ENCODE measurements around the gene TPSAB1. TPM values are rescaled to one million over a fixed set of nuclear protein-coding genes. Genes with fewer than 3 reads are reported as not detected.
"Not testable (repeated sequence)": the region's sequence is repeated elsewhere in the genome, so short reads cannot be mapped to it uniquely, and the experiment has no call there.

Gene TPSAB1
- polyA plus RNA-seq, 1 experiment = not detected

DNA sequence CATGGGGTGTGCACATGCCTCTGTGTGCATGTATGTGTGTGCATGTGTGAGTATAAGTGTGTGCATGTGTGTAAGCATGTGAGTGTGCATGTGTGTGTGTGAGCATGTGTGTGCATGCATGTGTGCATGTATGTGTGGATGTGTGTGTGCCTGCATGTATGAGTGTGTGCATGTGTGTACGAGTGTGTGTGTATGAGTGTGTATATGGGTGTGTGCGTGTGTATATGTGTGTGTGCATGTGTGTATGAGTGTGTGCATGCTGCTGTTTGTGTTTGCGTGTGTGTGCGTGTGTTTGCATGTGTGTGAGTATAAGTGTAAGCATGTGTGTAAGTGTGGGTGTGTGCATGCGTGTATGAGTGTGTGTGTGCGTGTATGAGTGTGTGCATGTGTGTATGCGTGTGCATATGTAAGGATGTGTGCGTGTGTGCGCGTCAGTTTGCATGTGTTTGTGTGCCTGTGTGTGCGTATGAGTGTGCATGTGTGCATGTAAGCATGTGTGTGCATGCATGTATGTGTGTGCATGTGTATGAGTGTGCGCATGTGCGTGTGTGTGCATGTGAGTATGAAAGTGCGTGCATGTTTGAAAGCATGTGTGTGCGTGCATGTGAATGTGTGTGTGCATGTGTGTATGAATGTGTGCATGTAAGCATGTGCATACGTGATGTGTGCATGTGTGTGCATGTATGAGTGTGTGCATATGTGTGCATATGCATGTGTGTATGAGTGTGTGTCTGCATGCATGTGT, 24.0 kb downstream of the TPSAB1 start:
- Histone ChIP-seq H3K27me3 (ENCODE audit: control insufficient read depth, insufficient read depth, low read length) (peaks cover 15% of the 10 kb centered on the region), H3K4me3 (ENCODE audit: low read depth, low read length) (no peak overlapping the region), H3K36me3 (ENCODE audit: control insufficient read depth, insufficient read depth, low read length) (no peaks in the 10 kb centered on the region)
- POLR2A ChIA-PET = no interaction called here
- no peak for DNase-seq (ENCODE audit: low read depth)
- TF ChIP-seq CTCF (IDR thresholded peaks at IDR 0.05; ENCODE audit: insufficient read depth, low read depth, low read length) = no peak
- CTCF ChIA-PET = no interaction called here

- ChIA-PET POLR2A (no interaction called here), CTCF (no interaction called here)
- H3K27me3 ChIP-seq (ENCODE audit: control insufficient read depth, insufficient read depth, low read length) = peaks cover 11% of the 10 kb centered on the region
Observed at GRCh38 chr16:1265090-1265630, 24.7 kb downstream of the TPSAB1 start.

DNA sequence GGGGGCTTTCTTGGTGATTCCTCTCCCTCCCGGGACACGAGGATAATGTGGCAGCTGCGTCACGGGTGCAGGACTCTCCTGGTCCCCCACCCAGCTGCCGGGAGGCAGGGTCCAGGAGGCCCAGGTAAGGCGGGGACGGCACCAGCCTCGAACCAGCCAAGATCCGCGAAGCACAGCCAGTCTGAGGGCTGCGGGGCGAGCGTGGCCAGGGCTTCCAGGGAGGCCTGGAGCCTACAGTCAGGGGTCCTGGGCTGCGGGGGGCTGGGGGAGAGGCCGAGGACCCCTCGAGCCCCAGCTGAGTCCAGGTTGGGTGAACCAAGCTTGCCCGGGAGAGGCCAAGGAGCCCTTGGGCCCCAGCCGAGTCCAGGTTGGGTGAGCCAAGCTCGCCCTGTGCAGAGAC, 25.3 kb downstream of the TPSAB1 start:
- POLR2A ChIA-PET = no interaction called here
- no peak for TF ChIP-seq CTCF (IDR thresholded peaks at IDR 0.05; ENCODE audit: insufficient read depth, low read depth, low read length)
- CTCF ChIA-PET = no interaction called here
- no peak overlapping the region for H3K4me3 ChIP-seq (ENCODE audit: low read depth, low read length)
- DNase-seq (ENCODE audit: low read depth) = no peak
- H3K27me3 ChIP-seq (ENCODE audit: control insufficient read depth, insufficient read depth, low read length) = peaks cover 7% of the 10 kb centered on the region
- H3K36me3 ChIP-seq (ENCODE audit: control insufficient read depth, insufficient read depth, low read length) = no peaks in the 10 kb centered on the region

More at GRCh38 chr16:1265090-1265630, 24.7 kb downstream of the TPSAB1 start:
- DNase-seq (ENCODE audit: low read depth) = no peak
- H3K36me3 ChIP-seq (ENCODE audit: control insufficient read depth, insufficient read depth, low read length) = no peaks in the 10 kb centered on the region
- no peak overlapping the region for H3K4me3 ChIP-seq (ENCODE audit: low read depth, low read length)
- no peak for TF ChIP-seq CTCF (IDR thresholded peaks at IDR 0.05; ENCODE audit: insufficient read depth, low read depth, low read length)

DNA sequence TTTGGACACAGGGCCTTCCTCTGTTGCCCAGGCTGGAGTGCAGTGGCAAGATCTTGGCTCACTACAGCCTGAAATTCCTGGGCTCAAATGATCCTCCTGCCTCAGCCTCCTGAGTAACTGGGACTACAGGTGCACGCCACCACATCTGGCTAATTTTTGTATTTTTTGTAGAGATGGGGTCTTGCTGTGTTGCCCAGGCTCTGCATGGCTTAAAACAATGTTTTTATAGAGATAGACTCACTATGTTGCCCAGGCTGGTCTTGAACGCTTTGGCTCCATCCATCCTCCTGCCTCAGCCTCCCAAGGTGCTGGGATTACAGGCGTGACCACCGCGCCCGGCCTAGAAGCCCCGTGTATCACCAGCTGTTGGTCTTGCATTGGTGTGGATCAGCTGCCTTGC, 28.9 kb downstream of the TPSAB1 start:
- ChIA-PET CTCF (interaction anchor here (2.8 kb wide), 1 partner anchor 32 kb away, joined by 6 read pairs; no protein-coding TSS in a partner anchor), POLR2A (interaction anchor here (0.6 kb wide), 1 partner anchor 19 kb away, joined by 4 read pairs; no protein-coding TSS in a partner anchor)
- DNase-seq (ENCODE audit: low read depth); H3K4me3 ChIP-seq (ENCODE audit: low read depth, low read length); H3K27me3 ChIP-seq (ENCODE audit: control insufficient read depth, insufficient read depth, low read length); H3K36me3 ChIP-seq (ENCODE audit: control insufficient read depth, insufficient read depth, low read length): not testable (repeated sequence)

- ChIA-PET CTCF (interaction anchor here (0.7 to 2.8 kb wide), 2 partner anchors 30 to 149 kb away, joined by 3 to 6 read pairs; no protein-coding TSS in a partner anchor), POLR2A (no interaction called here)
- Histone ChIP-seq H3K36me3 (ENCODE audit: control insufficient read depth, insufficient read depth, low read length) (no peaks in the 10 kb centered on the region), H3K27me3 (ENCODE audit: control insufficient read depth, insufficient read depth, low read length) (no peaks in the 10 kb centered on the region; the same call in 1 of the 2 replicates), H3K4me3 (ENCODE audit: low read depth, low read length) (no peak overlapping the region)
- no peak for TF ChIP-seq CTCF (IDR thresholded peaks at IDR 0.05; ENCODE audit: insufficient read depth, low read depth, low read length)
- DNase-seq (ENCODE audit: low read depth) = no peak
Observed at GRCh38 chr16:1271380-1271723, 30.8 kb downstream of the TPSAB1 start.

DNA sequence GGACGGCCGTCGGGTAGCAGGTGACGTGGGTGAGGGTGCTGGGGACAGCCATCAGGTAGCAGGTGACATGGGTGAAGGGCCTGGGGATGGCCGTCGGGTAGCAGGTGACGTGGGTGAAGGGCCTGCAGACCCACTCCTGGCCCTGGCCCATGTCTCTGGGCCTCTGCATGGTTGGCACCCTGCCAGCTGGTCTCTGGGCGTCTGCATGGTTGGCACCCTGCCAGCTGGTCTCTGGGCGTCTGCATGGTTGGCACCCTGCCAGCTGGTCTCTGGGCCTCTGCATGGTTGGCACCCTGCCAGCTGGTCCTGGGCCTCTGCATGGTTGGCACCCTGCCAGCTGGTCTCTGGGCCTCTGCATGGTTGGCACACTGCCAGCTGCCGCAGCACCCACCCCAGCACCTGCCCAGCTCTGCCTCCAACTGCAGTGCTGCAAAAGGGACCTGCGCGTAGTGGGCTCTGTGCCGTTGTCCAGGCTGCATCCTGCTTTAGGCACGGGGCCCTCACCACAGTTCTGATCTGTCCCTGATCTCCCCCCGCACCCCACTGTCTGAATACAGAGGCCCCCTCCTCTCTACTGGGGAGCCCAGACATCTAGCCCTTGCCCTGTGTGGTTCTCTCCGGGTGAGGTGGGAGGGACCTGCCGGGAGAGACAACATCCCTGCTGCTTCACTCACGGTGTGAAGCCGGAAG, 31.4 kb downstream of the TPSAB1 start:
- CTCF ChIA-PET = interaction anchor here (0.7 to 2.8 kb wide), 4 partner anchors 27 to 149 kb away, joined by 3 to 6 read pairs (median 4); no protein-coding TSS in a partner anchor
- H3K4me3 ChIP-seq (ENCODE audit: low read depth, low read length); H3K27me3 ChIP-seq (ENCODE audit: control insufficient read depth, insufficient read depth, low read length); POLR2A ChIA-PET; H3K36me3 ChIP-seq (ENCODE audit: control insufficient read depth, insufficient read depth, low read length); DNase-seq (ENCODE audit: low read depth): not testable (repeated sequence)
